ENCODE results near the gene SFPQ.

SFPQ gene

DNA sequence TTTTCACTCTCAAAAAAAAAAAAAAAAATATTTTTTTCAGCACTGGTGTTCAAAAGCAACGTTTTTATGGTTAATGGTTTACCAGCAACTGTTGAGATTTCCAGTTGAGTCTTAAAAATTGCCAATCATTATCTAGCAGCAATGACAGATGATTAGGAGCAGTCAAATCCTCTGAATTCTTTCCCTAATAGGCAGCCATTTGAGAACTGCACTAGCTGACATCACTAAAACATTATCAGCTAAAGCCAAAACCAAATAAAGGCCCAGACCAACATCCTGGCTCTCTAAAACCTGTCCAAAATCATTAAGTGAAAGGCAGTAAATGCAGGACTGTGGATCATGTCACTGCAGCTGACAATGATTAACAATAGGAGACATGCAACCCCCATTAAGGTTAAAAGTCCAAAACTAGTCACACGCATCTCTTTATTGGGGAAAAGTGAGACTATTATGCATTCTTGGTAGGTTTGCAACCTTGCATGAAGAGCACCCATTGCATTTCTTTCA is 14.0 kb downstream of the SFPQ start:
- no peak overlapping the region for H3K4me3 ChIP-seq (ENCODE audit: low read length)
- H3K4me2 ChIP-seq (ENCODE audit: low read depth, low read length): no peak overlapping the region
- H3K9ac ChIP-seq (ENCODE audit: low read length): no peak overlapping the region
- peaks cover 53% of the 10 kb centered on the region for H3K79me2 ChIP-seq (ENCODE audit: low read length)
- no peak for DNase-seq
- no peaks in the 10 kb centered on the region for H3K27me3 ChIP-seq (replicated peaks; ENCODE audit: insufficient read depth, low read length)
- H3K4me1 ChIP-seq (ENCODE audit: low read length): no peaks in the 10 kb centered on the region
- H3F3A ChIP-seq (ENCODE audit: insufficient read depth, low read length): peaks cover 56% of the 10 kb centered on the region
- H4K20me1 ChIP-seq (ENCODE audit: insufficient read depth, low read length): peaks cover 37% of the 10 kb centered on the region
- no peaks in the 10 kb centered on the region for H3K9me2 ChIP-seq (replicated peaks; ENCODE audit: insufficient read depth, low read length)
- TF ChIP-seq, protein P1, sequence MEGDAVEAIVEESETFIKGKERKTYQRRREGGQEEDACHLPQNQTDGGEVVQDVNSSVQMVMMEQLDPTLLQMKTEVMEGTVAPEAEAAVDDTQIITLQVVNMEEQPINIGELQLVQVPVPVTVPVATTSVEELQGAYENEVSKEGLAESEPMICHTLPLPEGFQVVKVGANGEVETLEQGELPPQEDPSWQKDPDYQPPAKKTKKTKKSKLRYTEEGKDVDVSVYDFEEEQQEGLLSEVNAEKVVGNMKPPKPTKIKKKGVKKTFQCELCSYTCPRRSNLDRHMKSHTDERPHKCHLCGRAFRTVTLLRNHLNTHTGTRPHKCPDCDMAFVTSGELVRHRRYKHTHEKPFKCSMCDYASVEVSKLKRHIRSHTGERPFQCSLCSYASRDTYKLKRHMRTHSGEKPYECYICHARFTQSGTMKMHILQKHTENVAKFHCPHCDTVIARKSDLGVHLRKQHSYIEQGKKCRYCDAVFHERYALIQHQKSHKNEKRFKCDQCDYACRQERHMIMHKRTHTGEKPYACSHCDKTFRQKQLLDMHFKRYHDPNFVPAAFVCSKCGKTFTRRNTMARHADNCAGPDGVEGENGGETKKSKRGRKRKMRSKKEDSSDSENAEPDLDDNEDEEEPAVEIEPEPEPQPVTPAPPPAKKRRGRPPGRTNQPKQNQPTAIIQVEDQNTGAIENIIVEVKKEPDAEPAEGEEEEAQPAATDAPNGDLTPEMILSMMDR (IDR thresholded peaks at IDR 0.05; ENCODE audit: low read length): no peak
- TF ChIP-seq EZH2 (optimal IDR thresholded peaks at IDR 0.05; ENCODE audit: low read depth, low read length) (no peak), EZH2phosphoT487 (IDR thresholded peaks at IDR 0.05; ENCODE audit: low read length) (no peak)
- H2AFZ ChIP-seq (ENCODE audit: low read length): no peak overlapping the region
- no peaks in the 10 kb centered on the region for H3K9me3 ChIP-seq (replicated peaks; ENCODE audit: insufficient read depth, low read length)
- H3K36me3 ChIP-seq (replicated peaks; ENCODE audit: insufficient read depth, low read length): peaks cover 47% of the 10 kb centered on the region
- H3K27ac ChIP-seq (ENCODE audit: low read length): no peak overlapping the region

DNA sequence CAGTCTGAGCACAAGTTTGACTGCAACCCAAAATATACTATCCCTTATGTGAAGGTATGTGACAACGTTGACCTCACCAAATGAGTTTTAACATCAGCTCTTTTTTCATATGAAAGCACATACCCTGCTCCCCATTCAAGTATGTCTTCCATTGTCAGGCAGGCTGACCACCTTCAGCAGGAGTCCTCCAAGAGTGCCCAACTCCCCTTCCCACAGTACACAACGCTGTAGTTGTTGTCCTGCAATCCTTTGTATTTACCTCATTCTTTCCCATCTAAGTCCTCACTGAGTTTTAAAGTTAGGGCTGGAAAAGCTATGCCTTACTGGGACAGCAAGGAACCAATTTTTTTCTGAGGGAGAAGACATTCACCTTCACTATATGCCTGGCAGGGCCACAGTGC is 14.7 kb downstream of the SFPQ start:
- no peak overlapping the region for H3K4me2 ChIP-seq (ENCODE audit: low read depth, low read length)

DNA sequence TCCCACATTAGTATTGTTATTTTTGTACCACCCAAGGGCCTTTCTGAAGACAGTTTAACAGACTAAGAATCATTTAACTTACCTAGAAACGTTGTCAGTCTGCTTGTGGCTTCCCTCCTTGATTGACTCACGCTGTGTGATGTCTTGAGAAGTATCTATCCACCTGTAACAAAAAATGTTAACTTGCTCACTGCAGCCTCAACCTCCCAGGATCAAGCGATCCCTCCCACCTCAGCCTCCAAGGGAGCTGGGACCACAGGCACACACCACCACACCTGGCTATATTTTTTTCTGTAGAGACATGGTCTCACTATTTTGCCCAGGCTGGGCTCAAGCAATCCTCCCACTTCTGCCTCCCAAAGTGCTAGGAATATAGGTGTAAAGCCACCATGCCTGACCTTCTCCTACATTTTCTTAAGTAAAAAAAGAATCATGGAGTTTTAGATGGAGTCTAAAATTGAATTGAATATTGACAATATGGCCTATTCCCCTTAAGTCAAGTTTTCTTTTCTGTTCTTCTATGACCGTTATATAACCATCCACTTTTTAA is 15.6 kb downstream of the SFPQ start:
- Histone ChIP-seq H3K9ac (ENCODE audit: low read length) (no peak overlapping the region), H3K36me3 (replicated peaks; ENCODE audit: insufficient read depth, low read length) (peaks cover 35% of the 10 kb centered on the region), H3F3A (ENCODE audit: insufficient read depth, low read length) (peaks cover 56% of the 10 kb centered on the region), H3K4me2 (ENCODE audit: low read depth, low read length) (no peak overlapping the region), H2AFZ (ENCODE audit: low read length) (no peak overlapping the region), H3K27me3 (replicated peaks; ENCODE audit: insufficient read depth, low read length) (no peaks in the 10 kb centered on the region), H3K9me3 (replicated peaks; ENCODE audit: insufficient read depth, low read length) (no peaks in the 10 kb centered on the region), H3K9me2 (replicated peaks; ENCODE audit: insufficient read depth, low read length) (no peaks in the 10 kb centered on the region), H3K79me2 (ENCODE audit: low read length) (peaks cover 39% of the 10 kb centered on the region), H3K4me1 (ENCODE audit: low read length) (no peaks in the 10 kb centered on the region), H3K27ac (ENCODE audit: low read length) (no peak overlapping the region), H4K20me1 (ENCODE audit: insufficient read depth, low read length) (peaks cover 26% of the 10 kb centered on the region; the same call in 1 of the 2 replicates), H3K4me3 (ENCODE audit: low read length) (no peak overlapping the region)
- no peak for DNase-seq
- TF ChIP-seq, protein P1 (IDR thresholded peaks at IDR 0.05; ENCODE audit: low read length): no peak
- TF ChIP-seq EZH2 (optimal IDR thresholded peaks at IDR 0.05; ENCODE audit: low read depth, low read length) (no peak), EZH2phosphoT487 (IDR thresholded peaks at IDR 0.05; ENCODE audit: low read length) (no peak)

More for the DNA sequence above, 14.7 kb downstream of the SFPQ start:
- no peak overlapping the region for H3K9ac ChIP-seq (ENCODE audit: low read length)
- H3K27me3 ChIP-seq (replicated peaks; ENCODE audit: insufficient read depth, low read length): no peaks in the 10 kb centered on the region
- H3K4me1 ChIP-seq (ENCODE audit: low read length): no peaks in the 10 kb centered on the region
- TF ChIP-seq, protein P1 (IDR thresholded peaks at IDR 0.05; ENCODE audit: low read length): no peak
- no peaks in the 10 kb centered on the region for H3K9me2 ChIP-seq (replicated peaks; ENCODE audit: insufficient read depth, low read length)
- peaks cover 47% of the 10 kb centered on the region for H3K79me2 ChIP-seq (ENCODE audit: low read length)
- peaks cover 41% of the 10 kb centered on the region for H3K36me3 ChIP-seq (replicated peaks; ENCODE audit: insufficient read depth, low read length)
- H2AFZ ChIP-seq (ENCODE audit: low read length): no peak overlapping the region
- H3F3A ChIP-seq (ENCODE audit: insufficient read depth, low read length): peaks cover 55% of the 10 kb centered on the region
- no peak for DNase-seq
- H3K9me3 ChIP-seq (replicated peaks; ENCODE audit: insufficient read depth, low read length): no peaks in the 10 kb centered on the region
- H3K4me3 ChIP-seq (ENCODE audit: low read length): no peak overlapping the region
- peaks cover 32% of the 10 kb centered on the region; the same call in 1 of the 2 replicates for H4K20me1 ChIP-seq (ENCODE audit: insufficient read depth, low read length)
- no peak overlapping the region for H3K27ac ChIP-seq (ENCODE audit: low read length)
